MV-4-11 (cell line): ENCODE measurements around the gene SPATA4.
A peak's percentile ranks its signal among the peaks of the same experiment; 100 is the strongest.

Experiments
- DNase-seq: peaks from one replicate; lab custom pipeline; 2025; lab: John Stamatoyannopoulos, UW

SPATA4 gene

DNA sequence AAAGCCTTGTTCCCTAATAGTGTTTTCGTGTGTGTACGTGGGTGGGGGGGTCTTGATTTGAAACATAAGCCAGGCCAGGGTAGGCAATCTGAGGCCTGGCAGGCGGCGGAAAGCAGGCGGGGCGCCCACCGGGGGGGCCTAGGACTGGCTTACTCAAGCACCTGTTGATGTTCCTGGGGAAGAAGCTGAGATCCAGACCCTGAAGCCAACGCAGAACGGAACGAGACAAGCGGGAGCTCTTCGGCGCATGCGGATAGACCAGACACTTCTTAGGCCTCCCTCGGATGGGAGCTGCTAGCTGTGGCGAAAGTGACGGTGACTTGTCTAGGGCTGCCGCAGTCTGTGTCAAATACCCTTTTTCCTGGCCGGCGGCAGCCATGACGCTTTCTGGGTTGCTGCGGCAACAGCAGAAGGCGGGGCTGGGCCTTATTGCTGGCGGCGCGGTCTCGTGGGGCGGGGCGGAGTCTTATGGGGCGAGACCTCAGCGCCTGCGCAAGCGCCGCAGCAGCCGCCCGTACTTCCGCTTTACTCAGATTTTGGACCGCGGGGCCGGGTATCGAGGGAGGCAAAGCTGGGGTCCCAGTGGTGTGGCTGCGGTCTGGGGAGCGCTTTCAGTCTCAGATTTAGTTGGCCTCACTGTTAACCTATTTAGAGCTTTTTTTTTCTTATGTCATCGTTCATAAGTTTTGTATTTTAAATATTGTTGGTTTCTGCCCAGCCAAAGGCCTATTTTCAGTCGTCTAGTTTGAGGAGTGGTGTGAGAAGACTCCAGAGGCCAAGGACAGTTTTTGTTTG is at the start of gene SPATA4:
Gene SPATA4, minus strand, starts transcription at position 402 of the 795 bp plus-strand sequence. Its CDS starts 23 bp downstream, at position 379.
- DNase-seq = peak; percentile 92

DNA sequence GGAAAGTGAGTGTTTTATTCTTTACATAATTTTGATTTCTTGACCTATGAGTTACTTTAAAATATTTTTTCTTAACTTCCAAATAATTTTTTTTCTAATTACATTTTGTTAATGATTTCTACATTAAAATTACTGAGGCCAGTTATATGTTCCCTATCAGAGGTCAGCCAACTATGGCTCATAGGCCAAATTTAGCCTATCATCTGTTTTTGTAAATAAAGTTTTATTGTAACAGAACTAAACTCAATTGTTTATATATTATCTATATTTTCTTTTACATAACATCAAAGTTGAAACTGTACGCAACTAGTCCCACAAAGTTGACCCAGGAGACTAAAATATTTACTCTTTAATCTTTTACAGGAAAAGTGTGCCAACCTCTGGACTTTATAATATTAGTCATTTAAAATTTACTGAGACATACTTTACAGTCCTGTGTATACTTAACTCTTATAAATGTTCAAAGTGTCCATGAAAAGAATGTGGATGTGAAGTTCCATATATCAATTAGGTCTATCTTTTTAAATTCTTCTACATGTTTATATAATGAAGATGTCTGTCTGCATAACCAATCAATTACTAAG is 47.5 kb upstream of the SPATA4 start:
- DNase-seq = no peak

DNA sequence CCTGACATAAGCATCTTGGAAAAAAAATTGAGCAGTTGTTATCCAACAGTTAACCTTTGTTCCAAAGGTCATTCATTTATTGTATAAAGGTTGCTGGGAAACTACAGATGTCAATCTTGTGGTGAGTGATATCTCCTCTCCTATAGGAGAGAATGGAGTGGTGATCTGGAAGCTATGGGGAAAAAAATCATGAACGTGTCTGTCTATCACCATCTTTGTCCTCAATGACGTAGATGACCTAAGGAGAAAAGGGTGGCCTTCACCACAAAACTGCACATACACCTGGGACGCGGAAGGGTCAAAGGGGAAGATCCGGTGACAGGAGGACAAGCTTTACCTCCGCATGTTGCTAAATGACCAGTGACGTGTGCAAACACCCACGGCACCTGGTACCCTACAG is 46.3 kb upstream of the SPATA4 start:
- no peak for DNase-seq

DNA sequence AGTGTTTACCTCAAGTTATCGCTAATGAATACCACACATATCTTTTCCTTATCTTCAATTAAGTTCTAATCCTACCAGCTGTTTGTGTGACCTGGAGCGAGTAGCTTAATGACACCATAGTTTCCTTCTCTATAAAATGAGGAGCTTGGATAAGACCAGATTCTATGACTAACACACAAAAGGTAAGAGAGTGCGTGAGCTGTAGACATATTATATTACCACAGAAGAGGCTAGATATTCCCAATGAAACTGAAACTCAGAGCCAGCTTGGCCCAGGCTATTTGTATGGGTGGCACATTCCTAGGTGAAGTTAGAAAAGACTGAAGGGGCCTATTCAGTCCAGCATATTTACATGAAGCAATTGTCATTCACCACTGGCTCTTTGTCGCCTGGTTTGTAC is 43.4 kb upstream of the SPATA4 start:
- DNase-seq = no peak

DNA sequence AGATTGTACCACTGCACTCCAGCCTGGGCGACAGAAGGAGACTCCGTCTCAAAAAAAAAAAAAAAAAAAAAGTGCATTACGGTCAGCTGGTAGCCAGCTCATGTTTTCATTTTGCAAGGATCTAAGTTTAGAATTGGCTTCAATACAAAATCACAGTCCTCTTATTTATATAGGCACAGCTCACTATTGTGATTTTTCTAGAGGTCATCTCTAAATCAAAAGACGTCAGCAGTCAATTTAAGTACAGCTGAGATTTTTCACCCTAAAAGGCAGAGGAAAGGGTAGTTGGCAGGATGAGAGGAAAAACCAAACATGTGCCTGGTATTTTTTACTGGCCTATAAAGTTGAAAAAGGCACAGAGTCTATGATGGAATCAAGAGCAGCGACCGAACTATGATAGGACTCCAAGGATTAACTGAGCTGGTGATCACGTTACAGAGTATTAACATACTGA is 42.8 kb upstream of the SPATA4 start:
- no peak for DNase-seq

DNA sequence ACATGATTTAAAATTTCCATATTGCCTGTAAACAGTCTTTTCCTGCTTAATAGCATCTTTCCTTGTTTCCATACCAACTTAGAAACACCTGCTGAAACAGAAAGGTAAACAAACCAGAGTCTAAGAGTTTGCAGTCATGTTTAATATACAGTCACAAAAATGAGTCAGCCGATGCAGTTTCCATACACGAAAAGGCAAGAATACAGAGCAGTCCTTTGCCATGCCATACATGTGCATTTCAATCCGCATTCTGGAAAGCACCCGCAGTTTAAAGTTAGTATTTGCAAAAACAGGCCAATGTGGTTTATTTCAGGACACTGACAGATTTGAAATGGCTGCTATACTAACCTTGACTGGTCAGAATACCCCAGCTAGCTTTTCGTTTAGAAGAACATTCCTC is 41.6 kb upstream of the SPATA4 start:
- no peak for DNase-seq

- DNase-seq = no peak
These were observed 35.5 kb upstream of the SPATA4 start for GRCh38 chr4:176230836-176231235.

- DNase-seq = no peak
These were observed 34.3 kb upstream of the SPATA4 start for GRCh38 chr4:176229645-176230044.

DNA sequence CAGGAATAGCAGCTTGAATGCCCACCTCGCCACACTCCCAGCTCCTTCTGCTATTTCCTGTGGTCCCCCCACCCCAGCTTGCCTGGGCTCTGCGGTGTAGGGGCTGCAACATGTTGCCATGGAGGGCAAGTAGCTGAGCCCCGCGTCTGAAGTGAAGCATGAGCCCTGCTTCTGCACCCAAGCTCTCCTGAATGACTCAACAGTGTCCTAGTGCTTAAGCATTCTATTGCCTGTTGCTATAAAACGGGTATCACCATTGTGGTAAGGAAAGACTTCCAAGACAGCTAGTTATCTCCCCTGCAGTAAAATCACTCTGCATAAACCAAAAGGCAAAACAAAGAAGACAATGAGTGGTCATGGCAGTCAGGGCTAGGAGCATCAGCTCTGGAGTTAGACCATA is 31.4 kb upstream of the SPATA4 start:
- no peak for DNase-seq

DNA sequence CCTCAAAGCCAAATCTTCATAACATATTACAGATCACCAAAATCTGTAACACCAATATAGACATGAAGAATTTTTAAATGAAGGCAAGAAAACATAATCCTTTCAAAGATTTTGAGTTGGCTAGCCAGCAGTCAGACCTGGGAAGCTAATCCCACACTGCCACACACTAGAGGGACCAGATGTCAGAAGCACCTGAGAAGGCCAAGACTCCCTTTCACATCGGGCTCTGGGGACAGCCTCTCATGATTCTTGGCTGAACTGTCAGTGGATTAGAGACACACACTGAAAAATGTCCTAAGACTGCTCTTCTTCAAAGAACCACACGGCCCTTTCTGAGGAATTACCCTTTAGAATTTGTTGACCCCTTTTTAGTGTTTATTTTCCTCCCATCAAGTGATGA is 28.2 kb upstream of the SPATA4 start:
- no peak for DNase-seq

GRCh38 chr4:176222149-176222548 is 26.8 kb upstream of the SPATA4 start:
- no peak for DNase-seq

DNA sequence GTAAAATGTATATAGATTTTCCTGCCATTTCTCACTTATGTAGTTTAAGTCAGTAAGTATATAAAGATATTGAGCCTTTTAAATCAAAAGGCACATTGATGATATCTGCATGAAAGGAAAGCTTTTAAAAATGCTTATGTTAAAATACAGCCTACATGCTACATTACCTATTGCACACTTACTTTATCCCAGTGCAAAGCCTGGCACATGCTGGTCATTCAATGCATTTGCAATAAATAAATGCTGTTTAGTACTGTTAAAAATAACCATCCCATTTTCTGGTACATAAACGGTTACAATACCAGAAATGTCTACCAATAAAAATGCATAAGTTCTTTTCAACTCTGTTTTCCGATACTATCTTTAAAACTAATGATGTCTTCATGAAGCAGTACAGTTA is 22.1 kb upstream of the SPATA4 start:
- no peak for DNase-seq

DNA sequence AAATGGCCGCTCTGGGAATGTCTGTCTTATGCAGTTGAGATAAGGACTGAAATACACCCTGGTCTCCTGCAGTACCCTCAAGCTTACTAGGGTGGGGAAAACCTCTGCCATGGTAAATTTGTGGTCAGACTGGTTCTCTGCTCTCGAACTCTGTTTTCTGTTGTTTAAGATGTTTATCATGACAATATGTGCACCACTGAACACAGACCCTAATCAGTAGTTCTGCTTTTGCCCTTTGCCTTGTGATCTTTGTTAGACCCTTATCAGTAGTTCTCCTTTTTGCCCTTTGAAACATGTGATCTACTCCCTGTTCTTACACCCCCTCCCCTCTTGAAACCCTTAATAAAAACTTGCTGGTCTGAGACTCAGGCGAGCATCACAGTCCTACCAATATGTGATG is 17.0 kb upstream of the SPATA4 start:
- peak; percentile 3 for DNase-seq

DNA sequence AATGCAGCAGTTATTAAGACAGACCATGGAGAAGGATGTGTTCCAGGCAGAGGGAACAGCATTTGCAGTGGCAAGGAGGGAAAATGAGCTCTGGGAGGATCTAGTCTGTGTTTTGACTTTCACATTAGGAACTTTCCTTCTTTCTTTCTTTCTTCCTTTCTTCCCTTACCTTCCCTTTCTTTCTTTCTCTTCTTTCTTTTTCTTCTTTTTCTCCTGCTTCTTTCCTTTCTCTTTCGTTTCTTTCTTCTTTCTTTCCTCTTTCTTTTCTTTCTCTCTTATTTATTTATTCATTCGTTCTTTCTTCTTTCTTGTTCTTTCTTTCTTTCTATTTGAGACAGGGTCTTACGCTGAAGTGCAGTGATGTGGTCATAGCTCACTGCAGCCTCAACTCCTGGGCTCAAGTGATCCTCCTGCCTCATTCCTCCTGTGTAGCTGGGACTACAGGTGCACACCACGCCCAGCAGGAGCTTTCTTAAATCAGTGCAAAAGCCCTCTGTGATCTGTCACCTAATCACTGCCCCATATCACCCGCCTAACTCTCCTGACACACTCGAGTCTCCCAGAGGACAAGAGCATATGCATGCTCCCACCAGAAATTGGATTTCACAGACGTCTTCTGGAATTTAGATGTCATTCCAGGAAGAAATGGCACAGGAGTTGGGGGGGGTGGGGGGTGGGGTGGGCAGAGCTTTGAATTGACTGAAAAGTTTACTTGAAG is 15.4 kb upstream of the SPATA4 start:
- DNase-seq = no peak

- no peak for DNase-seq
These were observed 14.7 kb upstream of the SPATA4 start for GRCh38 chr4:176210101-176210500.

GRCh38 chr4:176209535-176209934 is 14.2 kb upstream of the SPATA4 start:
- DNase-seq = no peak

GRCh38 chr4:176207839-176208238 is 12.5 kb upstream of the SPATA4 start:
- DNase-seq = no peak

GRCh38 chr4:176205299-176205698 is 9.9 kb upstream of the SPATA4 start:
- no peak for DNase-seq

- no peak for DNase-seq
These were observed 3.0 kb upstream of the SPATA4 start for GRCh38 chr4:176198316-176198903.

GRCh38 chr4:176193938-176194337 is 1.4 kb downstream of the SPATA4 start:
- DNase-seq = no peak

- no peak for DNase-seq
These were observed 2.3 kb downstream of the SPATA4 start for GRCh38 chr4:176193126-176193525.

GRCh38 chr4:176191974-176192373 is 3.4 kb downstream of the SPATA4 start:
- DNase-seq = no peak
